ENCODE results near the gene MINDY3.
A peak's percentile ranks its signal among the peaks of the same experiment; 100 is the strongest.
"Not testable (repeated sequence)": the region's sequence is repeated elsewhere in the genome, so short reads cannot be mapped to it uniquely, and the experiment has no call there.

MINDY3 gene

DNA sequence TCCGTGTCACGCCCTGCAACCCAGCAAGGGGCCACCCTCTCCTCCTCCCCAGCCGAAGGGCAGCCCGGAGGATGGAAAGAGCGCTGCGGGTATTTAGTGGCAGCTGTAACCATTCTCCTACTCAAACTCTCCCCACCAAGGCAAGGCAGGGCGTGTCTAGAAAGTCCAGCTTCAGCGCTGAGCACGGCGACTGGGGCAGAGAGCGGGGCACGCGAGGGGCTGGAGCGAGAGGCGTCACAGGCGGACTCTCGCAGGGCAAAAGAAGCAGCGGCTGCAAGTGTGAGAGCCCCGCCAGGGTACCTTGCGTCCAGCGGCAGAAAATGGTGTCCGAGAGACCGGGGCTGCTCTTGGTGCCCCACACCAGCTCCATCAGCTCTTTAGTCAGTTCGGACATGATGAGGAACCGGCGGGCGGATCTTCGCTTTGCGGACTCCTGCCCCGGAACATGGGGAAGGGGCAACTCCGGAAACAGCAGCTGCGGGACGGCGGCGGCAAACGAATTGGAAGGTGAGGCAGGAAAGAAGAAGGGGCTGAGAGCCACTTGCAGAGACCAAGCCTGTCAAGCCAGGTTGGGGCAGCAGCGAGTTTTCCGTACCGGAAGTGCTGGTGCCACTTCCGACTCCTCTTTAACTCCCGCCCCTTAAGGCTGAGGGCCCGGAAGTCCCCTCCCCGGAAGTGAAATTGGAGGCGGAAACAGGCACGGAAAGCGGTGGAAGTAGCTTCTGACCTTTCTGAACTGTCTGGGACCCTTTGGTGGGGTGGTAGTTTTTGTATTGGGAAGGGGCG is at the start of gene MINDY3:
Gene MINDY3 (minus strand): TSS at position 602 of the 786 bp plus-strand sequence. CDS start 208 bp downstream, at position 394.
- DNase-seq (ENCODE audit: low read depth) = peak; percentile 77

DNA sequence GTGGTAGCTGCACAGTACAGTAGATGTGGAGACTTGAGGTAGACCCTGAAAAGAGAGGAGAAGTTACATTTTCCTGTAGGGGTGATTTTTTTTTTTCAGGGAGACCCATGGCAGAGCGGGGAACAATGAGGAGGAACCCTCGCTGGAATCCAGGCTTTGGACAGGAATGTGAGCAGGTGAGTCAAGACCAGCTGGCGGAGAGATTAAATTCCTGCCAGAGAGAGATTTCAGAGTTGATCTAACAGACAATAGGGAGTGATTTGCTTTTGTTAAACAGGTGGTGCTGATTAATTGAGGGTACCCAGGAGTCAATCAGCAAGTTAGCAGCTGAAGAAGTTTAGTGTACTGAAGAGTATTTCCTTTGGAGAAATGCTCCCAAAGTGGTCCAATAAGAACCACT is 41.6 kb upstream of the MINDY3 start:
- no peak for DNase-seq (ENCODE audit: low read depth)

- DNase-seq (ENCODE audit: low read depth) = no peak
Observed at GRCh38 chr10:15898046-15898445, 37.7 kb upstream of the MINDY3 start.

- no peak for DNase-seq (ENCODE audit: low read depth)
Observed at GRCh38 chr10:15897287-15897686, 37.0 kb upstream of the MINDY3 start.

DNA sequence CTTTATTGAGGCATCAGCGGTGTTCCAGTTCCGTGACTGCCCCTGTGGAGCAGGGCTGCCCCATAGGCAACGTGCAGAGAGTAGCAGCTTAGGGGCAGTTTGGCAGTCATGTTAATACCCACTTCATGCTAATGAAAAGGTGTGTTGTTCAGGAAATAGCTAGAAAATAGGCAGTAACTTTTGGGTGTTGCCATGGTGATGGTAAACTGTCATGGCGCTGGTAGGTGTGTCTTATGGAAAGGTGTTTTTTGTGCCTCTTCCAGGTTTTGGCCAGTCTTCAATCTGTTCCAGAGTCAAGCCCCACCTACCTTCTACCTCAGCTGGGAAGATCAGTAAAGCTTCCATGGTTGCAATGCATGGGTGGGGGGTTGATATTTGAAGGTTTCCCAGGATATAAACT is 36.3 kb upstream of the MINDY3 start:
- DNase-seq (ENCODE audit: low read depth) = no peak

- no peak for DNase-seq (ENCODE audit: low read depth)
Observed at GRCh38 chr10:15884447-15884846, 24.1 kb upstream of the MINDY3 start.

- DNase-seq (ENCODE audit: low read depth) = no peak
Observed at GRCh38 chr10:15881542-15881941, 21.2 kb upstream of the MINDY3 start.

DNA sequence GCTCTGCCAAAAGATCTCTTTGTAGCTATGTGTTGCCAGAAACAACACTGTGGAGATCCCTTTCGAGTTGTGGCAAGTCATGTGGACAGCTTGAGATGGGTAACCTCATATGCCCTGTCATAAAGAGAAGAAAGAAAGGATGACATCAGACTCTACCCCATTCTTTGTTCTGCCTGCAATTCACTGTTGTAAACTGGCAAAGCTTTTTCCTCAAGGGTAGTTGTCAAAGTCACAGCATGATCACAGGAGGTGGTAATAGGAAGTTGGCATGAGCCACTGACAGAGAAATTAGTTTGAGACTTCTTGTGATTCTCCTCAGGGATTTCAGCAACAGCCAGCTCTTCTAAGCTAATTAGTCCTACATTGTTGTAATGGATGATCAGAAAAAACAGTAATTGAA is 19.4 kb upstream of the MINDY3 start:
- no peak for DNase-seq (ENCODE audit: low read depth)

DNA sequence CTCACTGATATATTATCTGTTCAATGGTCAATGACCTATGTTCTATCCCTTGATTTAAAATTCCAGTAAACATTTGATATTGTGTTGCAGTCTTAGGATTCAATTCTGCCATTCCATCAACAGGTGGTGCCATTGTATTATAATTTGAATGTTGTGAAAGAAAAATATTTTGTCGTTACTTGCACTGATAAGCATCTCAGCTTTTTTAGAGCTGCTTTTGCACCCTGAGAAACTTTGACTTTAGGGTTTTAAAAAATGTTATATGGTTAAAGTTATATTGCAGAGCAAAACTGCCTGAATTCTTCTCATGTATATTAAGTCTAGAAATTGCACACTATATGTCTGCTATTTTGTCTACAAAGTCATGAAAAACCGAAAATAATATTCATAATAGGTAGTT is 18.8 kb upstream of the MINDY3 start:
- DNase-seq (ENCODE audit: low read depth) = no peak

DNA sequence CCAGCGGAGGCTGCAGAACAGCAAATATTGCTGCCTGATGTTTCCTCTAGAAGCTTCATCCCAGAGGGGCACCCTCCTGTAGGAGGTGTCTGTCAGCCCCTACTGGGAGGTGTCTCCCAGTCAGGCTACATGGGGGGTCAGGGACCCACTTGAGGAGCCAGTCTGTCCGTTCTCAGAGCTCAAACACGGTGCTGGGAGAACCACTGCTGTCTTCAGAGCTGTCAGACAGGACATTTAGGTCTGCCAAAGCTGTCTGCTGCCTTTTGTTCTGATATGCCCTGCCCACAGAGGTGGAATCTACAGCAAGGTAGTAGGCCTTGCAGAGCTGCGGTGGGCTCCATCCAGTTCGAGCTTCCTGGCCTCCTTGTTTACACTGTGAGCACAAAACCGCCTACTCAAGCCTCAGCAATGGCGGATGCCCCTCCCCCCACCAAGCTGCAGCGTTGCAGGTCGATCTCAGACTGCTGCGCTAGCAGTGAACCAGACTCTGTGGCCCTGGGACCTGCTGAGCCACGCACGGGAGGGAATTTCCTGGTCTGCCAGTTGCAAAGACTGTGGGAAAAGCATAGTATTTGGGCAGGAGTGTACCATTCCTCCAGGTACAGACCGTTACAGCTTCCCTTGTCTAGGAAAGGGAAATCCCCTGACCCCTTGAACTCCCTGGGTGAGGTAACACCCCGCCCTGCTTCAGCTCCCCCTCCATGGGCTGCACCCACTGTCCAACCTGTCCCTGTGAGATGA is 17.7 kb upstream of the MINDY3 start:
- no peak for DNase-seq (ENCODE audit: low read depth)

DNA sequence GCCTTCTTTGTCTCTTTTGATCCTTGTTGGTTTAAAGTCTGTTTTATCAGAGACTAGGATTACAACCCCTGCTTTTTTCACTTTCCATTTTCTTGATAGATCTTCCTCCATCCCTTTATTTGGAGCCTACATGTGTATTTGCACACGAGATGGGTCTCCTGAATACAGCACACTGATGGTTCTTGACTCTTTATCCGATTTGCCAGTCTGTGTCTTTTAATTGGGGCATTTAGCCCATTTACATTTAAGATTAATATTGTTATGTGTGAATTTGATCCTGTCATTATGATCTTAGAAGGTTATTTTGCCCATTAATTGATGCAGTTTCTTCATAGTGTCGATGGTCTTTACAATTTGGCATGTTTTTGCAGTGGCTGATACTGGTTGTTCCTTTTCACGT is 16.0 kb upstream of the MINDY3 start:
- not testable (repeated sequence) for DNase-seq (ENCODE audit: low read depth)

- DNase-seq (ENCODE audit: low read depth) = not testable (repeated sequence)
Observed at GRCh38 chr10:15872645-15873044, 12.3 kb upstream of the MINDY3 start.

- no peak for DNase-seq (ENCODE audit: low read depth)
Observed at GRCh38 chr10:15871823-15872222, 11.5 kb upstream of the MINDY3 start.

DNA sequence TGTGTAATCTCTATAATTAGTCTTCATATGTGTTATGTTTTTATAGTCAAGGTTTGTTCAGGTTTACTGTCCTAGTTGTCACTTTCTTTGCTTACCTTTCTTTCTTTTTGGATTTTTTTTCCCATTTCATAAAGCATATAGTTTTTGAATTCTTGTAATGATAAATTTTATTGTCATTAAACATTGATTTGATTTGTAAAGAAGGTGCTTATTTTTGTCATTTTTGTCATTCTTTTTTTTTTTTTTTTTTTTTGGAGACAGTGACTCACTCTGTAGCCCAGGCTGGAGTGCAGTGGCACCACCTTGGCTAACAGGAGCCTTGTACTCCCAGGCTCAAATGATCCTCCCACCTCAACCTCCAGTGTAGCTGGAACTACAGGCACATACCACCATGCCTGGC is 9.6 kb upstream of the MINDY3 start:
- DNase-seq (ENCODE audit: low read depth) = no peak

DNA sequence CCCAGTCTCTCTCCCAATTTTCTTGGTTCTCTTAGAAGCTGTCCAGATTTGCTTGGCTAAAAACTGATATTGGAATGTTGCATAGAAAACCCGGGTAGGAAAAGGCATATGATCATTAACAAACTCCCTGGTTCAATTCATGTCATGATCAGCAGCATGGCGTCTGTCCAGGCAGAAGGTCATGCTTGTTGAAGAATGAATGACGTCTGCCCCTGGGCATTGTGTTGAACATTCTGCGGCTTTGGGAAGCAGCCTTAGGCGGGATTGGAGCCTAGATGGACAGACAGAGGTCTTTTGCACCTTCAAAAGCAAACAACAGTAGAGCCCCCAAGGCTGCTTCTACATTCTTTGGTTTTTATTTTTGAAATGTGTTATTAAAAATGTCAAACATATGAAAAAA is 7.7 kb upstream of the MINDY3 start:
- DNase-seq (ENCODE audit: low read depth) = no peak

DNA sequence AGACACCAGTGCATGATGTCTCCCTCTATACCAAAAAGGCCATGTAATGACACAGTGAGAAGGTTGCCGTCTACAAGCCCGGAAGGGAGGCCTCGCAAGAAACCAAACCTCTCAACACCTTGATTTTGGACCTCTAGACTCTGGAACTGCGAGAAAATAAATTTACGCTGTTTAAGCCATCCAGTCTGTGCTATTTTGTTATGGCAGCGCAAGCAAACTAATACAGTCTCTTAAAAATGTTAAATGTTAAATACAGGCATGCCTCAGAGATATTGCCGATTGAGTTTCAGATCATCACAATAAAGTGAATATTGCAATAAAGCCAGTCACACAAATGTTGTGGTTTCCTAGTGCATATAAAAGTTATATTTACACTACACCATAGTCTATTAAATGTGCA is 5.0 kb upstream of the MINDY3 start:
- DNase-seq (ENCODE audit: low read depth) = no peak

- DNase-seq (ENCODE audit: low read depth) = no peak
Observed at GRCh38 chr10:15864419-15864818, 4.1 kb upstream of the MINDY3 start.

DNA sequence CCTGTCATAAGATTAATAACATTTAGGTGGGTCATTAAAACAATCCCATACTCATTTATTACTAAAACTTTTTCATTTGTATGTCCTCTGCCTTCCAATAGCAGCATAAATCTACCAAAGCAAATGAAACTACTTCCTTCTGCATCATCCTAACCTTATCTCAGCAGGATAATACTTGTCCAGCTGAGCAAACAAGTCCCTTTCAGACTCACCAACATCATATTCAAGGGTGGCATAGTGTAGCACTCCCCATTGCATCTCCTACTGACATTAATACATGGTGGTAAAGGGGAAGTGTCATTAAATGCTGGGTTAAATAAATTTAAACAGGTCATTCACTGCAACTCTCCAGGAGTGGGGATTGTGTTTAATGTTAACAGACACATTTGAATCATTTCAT is 3.4 kb upstream of the MINDY3 start:
- DNase-seq (ENCODE audit: low read depth) = no peak

DNA sequence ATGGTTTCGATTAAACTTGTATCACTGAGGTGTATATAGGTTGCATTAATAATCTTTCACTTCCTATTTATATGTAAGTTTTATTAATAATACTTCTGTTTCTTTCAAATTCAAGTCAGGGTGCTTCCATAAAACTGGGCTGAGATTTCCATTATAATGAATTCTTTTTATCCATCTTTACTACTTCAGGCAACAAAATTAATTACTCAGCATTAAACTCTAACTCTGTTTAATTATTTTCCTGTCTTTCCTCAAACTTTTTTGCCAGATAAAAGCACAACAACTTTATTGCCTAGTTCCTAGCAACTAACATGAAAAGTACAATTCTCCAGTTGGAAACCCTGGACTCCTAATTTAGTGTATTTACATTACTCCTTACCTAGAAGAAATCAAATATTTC is 3.0 kb upstream of the MINDY3 start:
- no peak for DNase-seq (ENCODE audit: low read depth)

GRCh38 chr10:15860692-15861201 is 440 bp upstream of the MINDY3 start:
- DNase-seq (ENCODE audit: low read depth) = no peak

DNA sequence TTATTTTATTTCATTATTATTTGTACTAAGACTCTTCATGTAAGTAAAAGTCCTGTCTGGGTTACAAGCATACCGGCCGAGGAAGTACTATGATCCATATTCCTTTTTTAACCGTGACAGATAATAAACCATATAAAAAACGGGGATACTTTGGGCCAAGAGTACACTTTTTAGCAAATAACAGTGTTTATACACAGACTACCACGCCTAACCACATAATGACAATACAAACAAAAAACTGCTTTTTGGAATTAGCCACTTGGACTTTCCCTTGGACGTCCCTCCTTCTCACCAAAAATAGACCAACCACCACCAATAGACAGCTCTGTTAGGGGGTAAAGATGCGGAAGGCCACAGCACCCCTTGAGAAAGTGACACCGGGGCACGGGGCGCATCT is 800 bp downstream of the MINDY3 start:
- DNase-seq (ENCODE audit: low read depth) = no peak

DNA sequence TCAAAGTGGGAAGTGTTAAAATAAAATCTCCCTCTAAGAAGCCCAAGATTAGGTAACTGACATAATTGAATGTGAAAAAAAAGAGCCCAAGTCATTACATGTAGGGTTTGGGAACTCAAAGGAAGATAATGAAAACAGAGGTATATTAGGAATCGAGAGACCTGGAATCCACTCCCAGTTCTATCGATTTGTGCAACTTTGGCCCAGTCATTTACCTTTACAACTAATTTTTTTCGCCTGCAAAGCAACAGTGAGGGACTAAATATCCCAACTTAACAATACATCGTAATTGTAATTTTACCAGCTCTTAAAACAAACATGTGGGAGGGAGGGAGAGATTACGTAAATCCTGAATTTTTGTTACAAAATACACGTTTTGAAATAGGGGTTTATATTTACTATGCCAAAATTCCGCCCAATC is 1.4 kb downstream of the MINDY3 start:
- DNase-seq (ENCODE audit: low read depth) = no peak

GRCh38 chr10:15857107-15857575 is 3.2 kb downstream of the MINDY3 start:
- DNase-seq (ENCODE audit: low read depth) = no peak

Data from activated gamma-delta T cell treated with anti-CD3 and anti-CD28 coated beads, Interleukin-2, amount 50 U/mL, for 16 hours (primary cell).